B cell (primary cell): ENCODE results near the gene KATNIP.

Experiments
- CTCF ChIP-seq: fragments of 200-600 bp; IDR thresholded peaks from one replicate; pipeline ENCODE4 v1.8.0; 2022; ENCODE audit warnings: antibody characterized with exemption, mild to moderate bottlenecking
- EZH2 ChIP-seq: IDR thresholded peaks from 2 replicates; pipeline ENCODE4 v1.6.1; 2012; ENCODE audit warnings: borderline replicate concordance, low read depth, mild to moderate bottlenecking, moderate library complexity, low read length; ENCODE audit not compliant: insufficient read depth, poor library complexity, severe bottlenecking

- TF ChIP-seq CTCF (no peak), EZH2 (no peak)
These were observed 46.0 kb downstream of the KATNIP start for GRCh38 chr16:27595993-27596392.
